Activated T-helper 1 cell treated with anti-CD3 and anti-CD28 coated beads, Interleukin-2, amount 50 U/mL, for 16 hours (primary cell): ENCODE measurements around the gene NR6A1.
"Not testable (repeated sequence)": the region's sequence is repeated elsewhere in the genome, so short reads cannot be mapped to it uniquely, and the experiment has no call there.

ENCODE experiments used
- DNase-seq, 2 donors: peaks; one replicate each; pipeline ENCODE4 v3.0.0-alpha.2; 2020; ENCODE audit warnings: low read depth in 1 of 2, low spot score in 1 of 2

The NR6A1 gene

DNA sequence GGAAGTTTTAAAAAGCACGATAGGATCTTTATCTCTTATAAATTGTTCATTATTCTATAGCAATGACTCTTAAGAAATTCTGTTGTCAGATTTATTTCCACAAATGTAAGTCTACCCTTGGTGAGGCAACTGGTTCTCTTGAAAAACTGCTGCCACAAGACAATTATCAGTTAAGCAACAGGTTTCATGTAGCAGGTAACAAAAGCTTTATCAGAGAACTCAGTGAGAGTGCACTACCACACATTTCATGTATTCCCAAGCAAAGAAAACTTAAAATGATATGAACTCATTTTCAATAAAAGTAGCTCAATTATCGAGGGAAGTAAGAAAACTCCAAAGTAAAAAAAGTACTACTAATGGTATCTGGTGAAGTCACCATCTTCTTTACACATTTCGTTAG lies 9.4 kb downstream of the NR6A1 start:
- DNase-seq: no peak

DNA sequence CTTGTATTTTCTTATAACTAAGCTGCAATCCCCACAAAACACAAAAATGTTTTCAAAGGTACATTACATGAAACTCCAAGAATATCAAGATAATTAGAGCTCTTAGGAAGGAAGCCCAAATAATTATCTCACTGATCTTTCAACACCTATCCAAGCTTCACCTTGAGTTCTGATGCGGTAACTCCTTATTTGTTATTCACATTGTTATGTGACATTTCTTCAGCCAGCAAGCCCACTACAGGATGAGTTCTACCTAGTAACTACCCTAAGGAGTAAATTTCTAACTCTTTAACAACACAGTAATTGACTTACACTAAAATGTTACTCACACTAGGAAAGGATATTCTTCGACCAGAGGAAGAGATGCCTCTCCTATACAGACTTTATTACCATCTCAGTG lies 9.9 kb downstream of the NR6A1 start:
- no peak for DNase-seq

- DNase-seq: no peak
Observed at GRCh38 chr9:124760719-124761118, 10.4 kb downstream of the NR6A1 start.

- DNase-seq: no peak
Observed at GRCh38 chr9:124759327-124759726, 11.8 kb downstream of the NR6A1 start.

DNA sequence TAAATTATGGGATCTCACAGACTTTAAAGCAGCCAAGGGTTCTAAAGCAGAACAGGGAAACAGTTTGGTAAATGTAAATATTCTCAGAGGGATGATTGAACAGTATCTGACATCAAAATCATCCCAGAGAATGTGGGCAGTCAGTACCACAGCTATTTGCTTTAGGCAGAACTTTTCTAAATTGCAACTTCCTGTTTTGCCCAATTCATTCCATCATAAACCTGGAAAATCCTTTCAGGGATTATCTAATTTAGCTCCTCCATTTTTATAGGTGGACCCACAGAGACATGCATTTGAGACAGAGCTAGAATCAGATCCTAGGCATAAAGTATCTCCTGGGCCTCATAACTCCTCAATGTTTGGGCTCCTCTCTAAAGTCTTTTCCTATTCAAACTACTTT lies 12.4 kb downstream of the NR6A1 start:
- no peak for DNase-seq

GRCh38 chr9:124758061-124758460 lies 13.1 kb downstream of the NR6A1 start:
- no peak for DNase-seq

DNA sequence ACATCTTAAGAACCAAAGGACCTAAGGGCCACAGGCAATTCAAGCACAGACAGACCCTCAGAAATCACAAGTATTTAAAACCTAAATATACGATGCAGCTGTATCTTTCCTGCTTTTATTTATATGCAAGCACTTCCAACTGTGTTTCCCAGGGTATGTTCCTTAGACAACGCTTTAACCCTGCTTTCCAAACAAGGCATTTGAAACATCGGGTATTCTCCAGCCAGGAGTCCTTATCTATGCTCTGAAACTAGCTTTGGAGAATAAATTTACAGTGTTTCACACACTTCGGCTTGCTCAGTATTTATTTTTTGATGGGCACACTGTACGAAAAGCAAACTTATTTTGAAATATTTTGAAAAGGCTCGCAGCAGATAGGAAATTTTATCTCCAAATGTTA lies 13.5 kb downstream of the NR6A1 start:
- no peak for DNase-seq

- no peak for DNase-seq
Observed at GRCh38 chr9:124756011-124756410, 15.1 kb downstream of the NR6A1 start.

- no peak for DNase-seq
Observed at GRCh38 chr9:124755061-124755460, 16.1 kb downstream of the NR6A1 start.

- DNase-seq: no peak
Observed at GRCh38 chr9:124754289-124754688, 16.8 kb downstream of the NR6A1 start.

DNA sequence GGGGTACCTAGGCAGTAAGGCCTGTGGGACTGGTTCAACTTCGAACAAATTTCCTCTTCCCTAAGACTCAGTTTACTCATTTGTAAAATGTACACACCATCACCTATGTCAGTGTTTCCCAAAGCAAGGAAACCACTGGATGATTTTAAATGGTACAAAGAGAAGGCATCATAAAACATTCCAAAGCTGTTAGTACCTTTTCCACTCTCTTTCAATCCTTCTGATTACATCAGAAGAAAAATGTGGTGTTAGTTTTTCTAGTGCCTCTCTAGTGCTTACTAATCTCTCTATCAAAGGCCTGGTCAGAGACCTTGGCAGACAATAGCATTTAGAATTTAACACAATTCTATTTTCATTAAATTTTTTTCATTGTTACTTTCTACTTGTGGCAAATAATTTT lies 18.1 kb downstream of the NR6A1 start:
- DNase-seq: no peak

GRCh38 chr9:124749781-124750180 lies 21.3 kb downstream of the NR6A1 start:
- no peak for DNase-seq

- no peak for DNase-seq
Observed at GRCh38 chr9:124749284-124749683, 21.8 kb downstream of the NR6A1 start.

- DNase-seq: no peak
Observed at GRCh38 chr9:124747065-124747464, 24.0 kb downstream of the NR6A1 start.

DNA sequence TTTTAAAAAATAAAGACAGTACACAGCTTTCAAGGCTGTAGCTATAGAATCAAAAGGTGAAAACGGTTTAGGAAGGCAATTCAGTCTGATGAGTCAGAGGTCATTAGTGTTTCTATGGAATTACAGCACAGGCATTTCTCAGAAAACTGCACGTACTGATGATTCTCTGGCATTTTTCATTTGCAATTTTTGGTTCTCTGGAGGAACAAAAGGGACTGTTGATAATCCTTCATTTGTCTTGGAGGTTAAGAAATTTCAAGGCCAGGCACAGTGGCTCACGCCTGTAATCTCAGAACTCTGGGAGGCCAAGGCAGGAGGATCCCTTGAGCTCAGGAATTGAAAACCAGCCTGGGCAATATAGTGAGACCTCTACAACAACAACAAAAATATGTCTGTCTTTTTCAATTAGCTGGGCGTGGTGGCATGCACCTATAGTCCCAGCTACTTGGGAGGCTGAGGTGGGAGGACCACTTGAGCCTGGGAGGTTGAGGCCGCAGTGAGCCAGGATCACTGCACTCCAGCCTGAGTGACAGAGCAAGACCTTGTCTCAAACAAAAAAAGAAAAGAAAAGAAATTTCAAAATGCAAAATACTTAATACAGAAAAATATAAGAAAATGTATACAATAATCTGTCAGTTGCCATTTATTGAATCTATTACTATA lies 27.3 kb downstream of the NR6A1 start:
- no peak for DNase-seq

DNA sequence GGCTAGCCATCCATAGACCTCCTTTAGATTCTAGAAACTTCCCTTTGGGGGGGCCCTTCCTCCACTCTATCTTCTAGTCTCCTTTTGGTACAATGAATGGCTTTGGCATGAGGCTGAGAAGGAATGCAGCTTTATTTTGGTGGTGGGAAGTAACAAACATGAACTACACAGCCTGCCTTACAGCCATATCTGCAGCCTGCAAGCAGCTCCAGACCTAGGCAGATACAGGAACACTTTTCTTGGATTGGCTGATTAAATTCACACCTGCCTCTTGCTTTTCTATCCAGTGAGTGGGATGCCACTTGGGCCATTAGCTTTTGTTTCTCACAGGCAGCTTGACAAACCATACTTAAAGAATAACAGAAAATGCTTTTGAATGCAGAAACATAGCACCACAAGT lies 28.2 kb downstream of the NR6A1 start:
- DNase-seq: no peak

DNA sequence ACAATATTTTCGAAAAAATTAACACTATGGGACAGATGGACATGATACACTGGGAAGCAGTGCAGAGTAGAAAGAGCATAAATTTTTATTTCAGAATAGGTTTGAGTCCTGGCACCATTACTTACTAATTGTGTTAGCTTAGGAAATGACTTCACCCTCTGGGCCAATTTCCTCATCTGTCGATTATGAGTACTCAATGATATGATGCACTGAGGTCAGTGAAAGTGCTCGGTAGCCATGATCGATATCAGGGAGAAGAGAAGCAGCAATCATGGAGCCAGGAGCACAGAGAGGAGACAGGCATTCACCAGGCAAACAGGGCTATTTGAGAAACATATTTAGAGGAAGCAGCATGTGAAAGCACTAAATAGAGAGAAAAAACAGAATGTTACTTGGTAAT lies 29.4 kb downstream of the NR6A1 start:
- DNase-seq: no peak

DNA sequence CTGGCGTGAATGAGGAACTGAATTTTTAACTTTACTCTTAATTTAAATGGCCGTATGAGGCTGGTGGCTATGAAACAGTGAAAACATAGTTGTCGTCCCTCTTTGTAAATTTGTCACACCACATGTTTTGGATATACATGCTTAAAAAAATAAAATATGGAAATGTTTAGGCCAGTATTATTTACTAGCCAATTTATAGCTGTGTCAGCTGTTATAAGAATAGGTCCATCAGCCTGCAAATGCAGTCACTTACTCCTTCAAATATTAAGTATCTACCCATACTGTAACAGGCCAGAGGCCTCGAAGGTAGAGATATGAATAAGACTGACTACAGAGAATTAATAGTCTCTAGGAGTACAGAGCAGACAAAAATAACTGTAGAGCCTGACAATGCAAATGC lies 30.0 kb downstream of the NR6A1 start:
- DNase-seq: no peak

- DNase-seq: no peak
Observed at GRCh38 chr9:124739360-124739759, 31.8 kb downstream of the NR6A1 start.

DNA sequence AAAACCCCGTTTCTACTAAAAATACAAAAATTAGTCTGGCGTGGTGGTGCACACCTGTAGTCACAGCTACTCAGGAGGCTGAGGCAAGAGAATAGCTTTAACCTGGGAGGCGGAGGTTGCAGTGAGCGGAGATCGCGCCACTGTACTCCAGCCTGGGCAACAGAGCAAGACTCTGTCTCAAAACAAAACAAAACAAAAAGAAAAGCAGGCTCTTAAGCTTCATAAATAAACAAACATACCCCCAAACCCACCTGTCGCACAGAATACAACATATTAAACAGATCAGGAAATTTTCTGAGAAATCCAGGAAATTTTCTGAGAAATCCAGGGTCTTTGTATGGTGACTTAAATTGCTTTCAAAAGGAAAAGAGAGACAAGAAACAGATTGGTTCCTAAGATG lies 33.0 kb downstream of the NR6A1 start:
- DNase-seq: not testable (repeated sequence)

- no peak for DNase-seq
Observed at GRCh38 chr9:124735121-124735520, 36.0 kb downstream of the NR6A1 start.

DNA sequence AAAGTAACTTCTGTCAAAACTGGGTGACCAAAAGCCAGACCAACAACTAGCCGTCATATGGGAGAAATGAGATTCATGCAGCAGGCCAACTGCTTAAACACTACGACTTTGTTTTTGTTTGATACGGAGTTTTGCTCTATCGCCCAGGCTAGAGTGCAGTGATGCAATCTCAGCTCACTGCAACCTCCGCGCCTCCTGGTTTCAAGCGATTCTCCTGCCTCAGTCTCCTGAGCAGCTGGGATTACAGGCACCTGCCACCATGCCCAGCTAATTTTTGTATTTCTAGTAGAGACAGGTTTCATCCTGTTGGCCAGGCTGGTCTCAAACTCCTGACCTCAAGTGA lies 36.4 kb downstream of the NR6A1 start:
- DNase-seq: not testable (repeated sequence)

GRCh38 chr9:124733964-124734740 lies 37.0 kb downstream of the NR6A1 start:
- no peak for DNase-seq
